HG03571 (cell line): ENCODE measurements around the gene OARD1.
"Not testable (repeated sequence)": the region's sequence is repeated elsewhere in the genome, so short reads cannot be mapped to it uniquely, and the experiment has no call there.

ENCODE experiments used
- ATAC-seq: cut with Tn5 transposase; IDR thresholded peaks from one replicate; pipeline ENCODE4 v1.9.1; 2021; ENCODE audit not compliant: unreplicated experiment

OARD1 gene

GRCh38 chr6:41028561-41029412 lies 43.4 kb downstream of the OARD1 start:
- ATAC-seq, result peak; percentile 29

DNA sequence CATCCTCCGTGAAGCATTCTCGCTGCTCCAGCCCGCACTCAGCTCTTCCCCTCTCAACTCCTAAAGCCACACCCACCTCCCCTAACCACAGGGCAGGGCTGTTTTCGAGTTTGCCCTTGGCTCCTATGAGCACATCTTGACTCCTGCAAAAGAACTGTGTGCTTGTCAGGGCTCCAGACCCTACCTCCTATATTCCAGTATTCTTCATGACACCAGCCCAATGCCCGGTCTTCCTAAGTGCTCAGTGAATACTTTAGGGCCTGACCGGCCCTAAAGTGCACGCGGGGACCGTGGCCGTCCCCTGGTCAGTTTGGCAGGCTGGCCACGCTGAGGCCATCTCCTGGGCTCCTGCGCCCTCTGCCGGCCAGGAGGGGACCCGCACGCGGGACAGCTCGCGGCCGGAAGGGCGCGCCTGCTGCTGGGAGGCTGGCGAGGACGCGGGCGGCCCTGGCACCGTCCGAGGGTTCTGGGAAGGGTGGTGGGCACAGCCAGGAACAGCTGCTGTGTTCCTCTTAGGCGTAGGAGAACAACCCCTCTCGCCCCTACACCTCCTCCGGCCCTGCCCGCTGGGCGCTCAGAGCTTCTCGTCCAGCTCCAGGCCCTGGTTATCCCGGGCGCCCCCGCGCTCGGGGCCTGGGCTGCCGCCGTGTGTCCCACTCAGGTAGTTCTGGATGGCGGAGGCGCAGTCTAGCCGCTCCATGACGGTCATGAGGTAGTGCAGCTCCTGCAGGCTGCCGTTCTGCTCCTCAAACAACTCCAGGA lies 44.2 kb downstream of the OARD1 start:
- peak; percentile 84 for ATAC-seq

- ATAC-seq, result no peak
Observed at GRCh38 chr6:41027241-41027640, 44.9 kb downstream of the OARD1 start.

GRCh38 chr6:41025966-41026530 lies 46.1 kb downstream of the OARD1 start:
- no peak for ATAC-seq

- ATAC-seq, result no peak
Observed at GRCh38 chr6:41023114-41023513, 49.0 kb downstream of the OARD1 start.

DNA sequence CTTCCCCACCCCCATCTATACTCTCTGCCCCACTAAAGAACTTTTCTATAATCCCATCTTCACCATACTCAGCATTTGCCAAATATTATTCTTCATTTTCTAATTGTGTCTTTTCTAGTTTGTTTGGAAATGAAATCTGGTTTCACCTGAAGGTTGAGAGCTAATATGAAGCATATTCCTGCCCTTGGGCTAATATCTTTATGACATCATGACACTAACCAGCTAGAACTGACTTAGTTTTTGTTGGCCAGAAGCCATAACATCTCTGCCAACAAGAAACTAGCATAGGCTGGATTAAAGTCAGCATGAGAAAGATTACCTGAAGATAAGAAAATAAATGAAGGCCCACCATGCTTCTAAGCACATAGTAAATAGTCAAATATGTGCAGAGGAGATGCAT lies 49.9 kb downstream of the OARD1 start:
- ATAC-seq, result no peak

DNA sequence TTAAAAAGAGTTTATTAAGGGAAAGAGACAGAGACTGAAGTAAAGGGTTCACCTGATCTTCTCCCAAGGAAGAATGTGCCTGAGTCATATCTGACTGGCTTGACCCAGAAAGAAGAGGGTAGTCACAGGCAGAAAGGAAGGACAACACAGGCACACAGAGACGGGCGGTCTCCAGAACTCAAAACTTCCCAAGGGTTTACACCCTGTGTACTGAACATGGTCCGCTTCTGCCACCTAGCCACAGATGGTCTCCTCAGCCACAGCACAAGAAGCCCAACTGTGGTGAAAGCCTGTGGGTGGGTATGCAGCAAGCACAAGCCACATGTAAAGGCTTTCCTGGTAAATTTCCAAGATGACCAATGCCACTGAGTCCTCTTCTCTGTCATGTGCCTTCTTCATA lies 50.3 kb downstream of the OARD1 start:
- ATAC-seq, result no peak

DNA sequence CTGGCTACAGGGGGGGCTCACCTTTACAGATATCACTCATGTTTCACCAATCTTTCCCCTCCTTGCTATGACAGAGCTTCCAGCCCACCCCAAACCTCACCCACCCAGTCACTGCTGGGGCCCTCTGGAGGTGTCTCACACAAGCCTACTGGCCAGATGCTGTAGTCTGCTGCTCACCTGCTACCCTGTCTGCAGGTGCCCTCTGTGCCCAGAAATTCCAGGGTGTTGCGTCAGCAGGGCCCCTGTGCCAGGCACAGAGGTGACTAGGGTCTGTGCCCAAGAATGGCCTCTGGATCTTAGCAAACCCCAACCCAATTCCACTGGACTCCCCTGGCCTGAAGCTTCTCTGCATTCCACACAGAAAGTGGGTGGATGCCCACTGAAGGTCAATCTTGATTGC lies 54.5 kb downstream of the OARD1 start:
- ATAC-seq, result no peak

- not testable (repeated sequence) for ATAC-seq
Observed at GRCh38 chr6:41015860-41016259, 56.3 kb downstream of the OARD1 start.

- no peak for ATAC-seq
Observed at GRCh38 chr6:41014780-41015179, 57.4 kb downstream of the OARD1 start.
